Left ventricle myocardium inferior (tissue), 1 donor: ENCODE data around the gene LRRC47. TPM values are rescaled to one million over a fixed set of nuclear protein-coding genes. Genes with fewer than 3 reads are reported as not detected.
"Not testable (repeated sequence)": the region's sequence is repeated elsewhere in the genome, so short reads cannot be mapped to it uniquely, and the experiment has no call there.

Experiments
- DNase-seq: peaks from one replicate; pipeline ENCODE4 v3.0.0-alpha.2; 2020
- H3K27ac ChIP-seq: fragments of 200-600 bp; replicated peaks from 2 replicates; pipeline ENCODE4 v1.8.0; 2021
- H3K27me3 ChIP-seq: fragments of 200-600 bp; 2 replicates; pipeline ENCODE4 v1.8.0; 2021; ENCODE audit warnings: low read depth
- H3K36me3 ChIP-seq: fragments of 200-600 bp; 2 replicates; pipeline ENCODE4 v1.8.0; 2021
- H3K4me1 ChIP-seq: fragments of 200-600 bp; 2 replicates; pipeline ENCODE4 v1.8.0; 2021
- H3K4me3 ChIP-seq: fragments of 200-600 bp; 2 replicates; pipeline ENCODE4 v1.8.0; 2021; ENCODE audit warnings: mild to moderate bottlenecking, moderate library complexity
- H3K9me3 ChIP-seq: fragments of 200-600 bp; replicated peaks from 2 replicates; pipeline ENCODE4 v1.8.0; 2021
- CTCF ChIP-seq: fragments of 200-600 bp; IDR thresholded peaks from 2 replicates; pipeline ENCODE4 v1.8.0; 2021; ENCODE audit warnings: antibody characterized with exemption, mild to moderate bottlenecking, borderline replicate concordance
- intact Hi-C: fragments of 100-400 bp; cut with micrococcal nuclease; formaldehyde crosslinking; loops from one replicate; pipeline ENCODE4 v1.11.0; 2022
- total RNA-seq: library from RNA; stranded (reverse); fragmentation: NEBNext Ultra II Directional; extraction: Animal tissue kit (Norgen Biotek cat#: 25700); gene quantifications from one replicate; pipeline ENCODE4 v1.2.1, GENCODE V29; 2021
- donor health status: DM: no; HTN: yes; CAD: no; lungs with severe emphysema.

The LRRC47 gene
- total RNA-seq, 1 donor from 2014 or later = 58.2 TPM

- Histone ChIP-seq H3K4me3 (no peak overlapping the region), H3K27me3 (peaks cover 46% of the 10 kb centered on the region), H3K36me3 (no peaks in the 10 kb centered on the region), H3K27ac (no peak overlapping the region), H3K4me1 (peaks cover 3% of the 10 kb centered on the region), H3K9me3 (no peaks in the 10 kb centered on the region)
- intact Hi-C loops = no loop called here
- no peak for TF ChIP-seq CTCF
- no peak for DNase-seq
Measured at GRCh38 chr1:3805038-3805437, 8.7 kb upstream of the LRRC47 start.

GRCh38 chr1:3804627-3804944 lies 8.3 kb upstream of the LRRC47 start:
- peaks cover 51% of the 10 kb centered on the region for H3K27me3 ChIP-seq
- H3K4me3 ChIP-seq, DNase-seq, H3K27ac ChIP-seq, H3K36me3 ChIP-seq, intact Hi-C loops, H3K4me1 ChIP-seq, H3K9me3 ChIP-seq: not testable (repeated sequence)

- Histone ChIP-seq H3K27ac (no peak overlapping the region), H3K36me3 (no peaks in the 10 kb centered on the region), H3K4me1 (peaks cover 3% of the 10 kb centered on the region), H3K27me3 (peaks cover 52% of the 10 kb centered on the region), H3K9me3 (no peaks in the 10 kb centered on the region), H3K4me3 (no peak overlapping the region)
- no peak for TF ChIP-seq CTCF
- DNase-seq = no peak
- intact Hi-C loops = no loop called here
Measured at GRCh38 chr1:3803905-3804626, 7.8 kb upstream of the LRRC47 start.

GRCh38 chr1:3800795-3801194 lies 4.5 kb upstream of the LRRC47 start:
- Histone ChIP-seq H3K27me3 (peaks cover 47% of the 10 kb centered on the region), H3K4me1 (peaks cover 17% of the 10 kb centered on the region)
- intact Hi-C loops, H3K9me3 ChIP-seq, H3K4me3 ChIP-seq, H3K27ac ChIP-seq, DNase-seq, H3K36me3 ChIP-seq: not testable (repeated sequence)

GRCh38 chr1:3799976-3800685 lies 3.8 kb upstream of the LRRC47 start:
- intact Hi-C loops = no loop called here

GRCh38 chr1:3795453-3796214 lies 664 bp downstream of the LRRC47 start:
- intact Hi-C loops = no loop called here
- DNase-seq = no peak
- Histone ChIP-seq H3K27me3 (peaks cover 11% of the 10 kb centered on the region), H3K4me3 (peak overlapping the region; percentile 84), H3K36me3 (peaks cover 6% of the 10 kb centered on the region), H3K27ac (peak overlapping the region; percentile 89), H3K4me1 (peaks cover 58% of the 10 kb centered on the region), H3K9me3 (no peaks in the 10 kb centered on the region)
- TF ChIP-seq CTCF = no peak

More at GRCh38 chr1:3799976-3800685, 3.8 kb upstream of the LRRC47 start:
- Histone ChIP-seq H3K4me3 (no peak overlapping the region), H3K27ac (no peak overlapping the region), H3K27me3 (peaks cover 44% of the 10 kb centered on the region), H3K9me3 (no peaks in the 10 kb centered on the region), H3K4me1 (peaks cover 23% of the 10 kb centered on the region), H3K36me3 (no peaks in the 10 kb centered on the region)
- DNase-seq = no peak
- no peak for TF ChIP-seq CTCF
